HAP-1 (cell line): ENCODE measurements around the gene UBAC1.
"Not testable (repeated sequence)": the region's sequence is repeated elsewhere in the genome, so short reads cannot be mapped to it uniquely, and the experiment has no call there.

Experiments
- DNase-seq, 2 experiments: peaks; one replicate each; pipeline ENCODE4 v3.0.0-alpha.2; 2016 to 2020; ENCODE audit warnings: low spot score in 2 of 2
- H3K27me3 ChIP-seq: fragments of 250-450 bp; sonication (Bioruptor Pico); 2 replicates; pipeline ENCODE4 v1.5.1; 2020; ENCODE audit warnings: low read depth, mild to moderate bottlenecking, moderate library complexity
- H3K36me3 ChIP-seq: fragments of 250-450 bp; sonication (Bioruptor Pico); replicated peaks from 2 replicates; pipeline ENCODE4 v1.5.1; 2020; ENCODE audit warnings: mild to moderate bottlenecking
- H3K4me1 ChIP-seq: fragments of 250-450 bp; sonication (Bioruptor Pico); 2 replicates; pipeline ENCODE4 v1.5.1; 2020; ENCODE audit warnings: mild to moderate bottlenecking
- H3K4me3 ChIP-seq: fragments of 250-450 bp; sonication (Bioruptor Pico); 2 replicates; pipeline ENCODE4 v1.5.1; 2020; ENCODE audit warnings: mild to moderate bottlenecking, moderate library complexity
- H3K9me3 ChIP-seq: fragments of 250-450 bp; sonication (Bioruptor Pico); 2 replicates; pipeline ENCODE4 v1.5.1; 2020; ENCODE audit warnings: mild to moderate bottlenecking, moderate library complexity
- in situ Hi-C: fragments of 300-500 bp; cut with MboI; formaldehyde crosslinking; loops from 3 replicates; pipeline ENCODE4 v1.14.3; 2020; ENCODE audit warnings: low sequenced_read_pairs, inconsistent platforms, mixed read lengths

UBAC1 gene

GRCh38 chr9:135951889-135952663 lies 9.1 kb downstream of the UBAC1 start:
- Histone ChIP-seq H3K27me3 (no peaks in the 10 kb centered on the region), H3K4me3 (no peak overlapping the region), H3K9me3 (no peaks in the 10 kb centered on the region), H3K36me3 (peaks cover 43% of the 10 kb centered on the region), H3K4me1 (no peaks in the 10 kb centered on the region)
- DNase-seq, result no peak
- in situ Hi-C loops, result no loop called here

GRCh38 chr9:135951310-135951709 lies 9.9 kb downstream of the UBAC1 start:
- H3K27me3 ChIP-seq, H3K4me3 ChIP-seq, H3K9me3 ChIP-seq, H3K4me1 ChIP-seq, DNase-seq, in situ Hi-C loops: not testable (repeated sequence)
- H3K36me3 ChIP-seq, result peaks cover 49% of the 10 kb centered on the region

- H3K27me3 ChIP-seq, H3K4me3 ChIP-seq, DNase-seq, H3K9me3 ChIP-seq, H3K4me1 ChIP-seq, in situ Hi-C loops: not testable (repeated sequence)
- peaks cover 54% of the 10 kb centered on the region for H3K36me3 ChIP-seq
Observed at GRCh38 chr9:135950841-135951240, 10.3 kb downstream of the UBAC1 start.

- DNase-seq, result no peak
- in situ Hi-C loops, result no loop called here
- no peaks in the 10 kb centered on the region for H3K4me1 ChIP-seq
- no peaks in the 10 kb centered on the region for H3K27me3 ChIP-seq
- no peak overlapping the region for H3K4me3 ChIP-seq
- H3K9me3 ChIP-seq, result no peaks in the 10 kb centered on the region
- H3K36me3 ChIP-seq, result peaks cover 60% of the 10 kb centered on the region
Observed at GRCh38 chr9:135950135-135950682, 11.0 kb downstream of the UBAC1 start.

GRCh38 chr9:135949501-135950134 lies 11.6 kb downstream of the UBAC1 start:
- in situ Hi-C loops, result no loop called here
- Histone ChIP-seq H3K36me3 (peaks cover 61% of the 10 kb centered on the region), H3K4me3 (no peak overlapping the region)

GRCh38 chr9:135948968-135949367 lies 12.2 kb downstream of the UBAC1 start:
- in situ Hi-C loops, result no loop called here
- no peak for DNase-seq
- no peaks in the 10 kb centered on the region for H3K27me3 ChIP-seq
- H3K4me1 ChIP-seq, result no peaks in the 10 kb centered on the region
- H3K4me3 ChIP-seq, result no peak overlapping the region
- H3K9me3 ChIP-seq, result no peaks in the 10 kb centered on the region
- H3K36me3 ChIP-seq, result peaks cover 64% of the 10 kb centered on the region

More at GRCh38 chr9:135949501-135950134, 11.6 kb downstream of the UBAC1 start:
- H3K9me3 ChIP-seq, result no peaks in the 10 kb centered on the region
- H3K27me3 ChIP-seq, result no peaks in the 10 kb centered on the region
- no peaks in the 10 kb centered on the region for H3K4me1 ChIP-seq
- no peak for DNase-seq

- in situ Hi-C loops, result no loop called here
- H3K36me3 ChIP-seq, result peaks cover 66% of the 10 kb centered on the region
- H3K4me3 ChIP-seq, result no peak overlapping the region
- no peaks in the 10 kb centered on the region for H3K4me1 ChIP-seq
- no peaks in the 10 kb centered on the region for H3K27me3 ChIP-seq
- no peaks in the 10 kb centered on the region for H3K9me3 ChIP-seq
- DNase-seq, result no peak
Observed at GRCh38 chr9:135948446-135948845, 12.7 kb downstream of the UBAC1 start.

GRCh38 chr9:135947582-135947981 lies 13.6 kb downstream of the UBAC1 start:
- in situ Hi-C loops, result no loop called here
- no peaks in the 10 kb centered on the region for H3K9me3 ChIP-seq
- H3K36me3 ChIP-seq, result peaks cover 64% of the 10 kb centered on the region

GRCh38 chr9:135947105-135947504 lies 14.1 kb downstream of the UBAC1 start:
- peaks cover 62% of the 10 kb centered on the region for H3K36me3 ChIP-seq
- H3K27me3 ChIP-seq, H3K9me3 ChIP-seq, H3K4me3 ChIP-seq, in situ Hi-C loops, H3K4me1 ChIP-seq, DNase-seq: not testable (repeated sequence)

More at GRCh38 chr9:135947582-135947981, 13.6 kb downstream of the UBAC1 start:
- no peak overlapping the region for H3K4me3 ChIP-seq
- no peaks in the 10 kb centered on the region for H3K27me3 ChIP-seq
- no peaks in the 10 kb centered on the region for H3K4me1 ChIP-seq
- DNase-seq, result no peak

GRCh38 chr9:135946392-135946994 lies 14.7 kb downstream of the UBAC1 start:
- H3K36me3 ChIP-seq, result peaks cover 63% of the 10 kb centered on the region
- H3K27me3 ChIP-seq, result no peaks in the 10 kb centered on the region
- H3K4me1 ChIP-seq, result no peaks in the 10 kb centered on the region
- DNase-seq, result no peak
- H3K4me3 ChIP-seq, result no peak overlapping the region
- no peaks in the 10 kb centered on the region for H3K9me3 ChIP-seq
- in situ Hi-C loops, result no loop called here

- in situ Hi-C loops, result no loop called here
- H3K36me3 ChIP-seq, result peaks cover 64% of the 10 kb centered on the region
Observed at GRCh38 chr9:135945969-135946368, 15.2 kb downstream of the UBAC1 start.

GRCh38 chr9:135944444-135945252 lies 16.5 kb downstream of the UBAC1 start:
- H3K27me3 ChIP-seq, result no peaks in the 10 kb centered on the region
- H3K4me3 ChIP-seq, result no peak overlapping the region
- H3K36me3 ChIP-seq, result peaks cover 65% of the 10 kb centered on the region
- H3K9me3 ChIP-seq, result no peaks in the 10 kb centered on the region
- in situ Hi-C loops, result no loop called here
- H3K4me1 ChIP-seq, result no peaks in the 10 kb centered on the region
- DNase-seq, result no peak

More at GRCh38 chr9:135945969-135946368, 15.2 kb downstream of the UBAC1 start:
- H3K9me3 ChIP-seq, result no peaks in the 10 kb centered on the region
- H3K4me3 ChIP-seq, result no peak overlapping the region
- no peaks in the 10 kb centered on the region for H3K4me1 ChIP-seq
- DNase-seq, result no peak
- no peaks in the 10 kb centered on the region for H3K27me3 ChIP-seq

GRCh38 chr9:135943604-135944003 lies 17.6 kb downstream of the UBAC1 start:
- peaks cover 63% of the 10 kb centered on the region for H3K36me3 ChIP-seq
- H3K9me3 ChIP-seq, in situ Hi-C loops, DNase-seq, H3K4me1 ChIP-seq, H3K27me3 ChIP-seq, H3K4me3 ChIP-seq: not testable (repeated sequence)
